HepG2 (cell line): ENCODE data around the gene CLTCL1. TPM values are rescaled to one million over a fixed set of nuclear protein-coding genes. Genes with fewer than 3 reads are reported as not detected.

ENCODE experiments used
- ATAC-seq: fragments of 200-7000 bp; cut with Tn5 transposase; 3 replicates; pipeline ENCODE4 v1.9.1; 2020; ENCODE audit warnings: mild to moderate bottlenecking, moderate library complexity
- BruUV-seq: library from RNA; stranded (reverse); fragments of 400-500 nt; replicated peaks from 2 replicates; lab custom pipeline; 2021; lab: Mats Ljungman, UMichigan
- CTCF ChIA-PET: fragments of 300-600 bp; formaldehyde crosslinking; extraction: SDS; loops from one replicate; lab custom pipeline; 2021; ENCODE audit warnings: low total read pairs, inconsistent platforms, low intra/inter-chr PET ratio; lab: Yijun Ruan, JAX
- POLR2A ChIA-PET: fragments of 350-600 bp; sonication (Branson Sonifier 250); formaldehyde crosslinking; loops from one replicate; lab custom pipeline; 2020; ENCODE audit warnings: antibody characterized with exemption, inconsistent platforms; lab: Yijun Ruan, JAX
- DNase-seq: peaks from one replicate; pipeline ENCODE4 v3.0.0-alpha.2; 2015; ENCODE audit warnings: low spot score
- FAIRE-seq: peaks from 3 replicates; lab custom pipeline; 2011; peaks lifted over from hg19 to GRCh38; lab: Jason Lieb, UNC
- H2AFZ ChIP-seq: one replicate; pipeline ENCODE4 v1.6.1; 2011; ENCODE audit warnings: low read length, inconsistent platforms
- H3K27ac ChIP-seq: fragments of 300-600 bp; 3 replicates; pipeline ENCODE4 v1.8.0; 2011; ENCODE audit warnings: mixed run types, mild to moderate bottlenecking, mixed read lengths, low read length, inconsistent platforms; ENCODE audit not compliant: insufficient read depth; ENCODE audit errors: extremely low read length
- H3K27me3 ChIP-seq, 2 experiments: fragments of 200-600 bp in 1 of 2; 2 replicates in 1 of 2; 3 replicates in 1 of 2; pipeline versions ENCODE4 v1.6.0 to v1.8.0; 2011; ENCODE audit warnings: low read length in 2 of 2, mild to moderate bottlenecking in 2 of 2, moderate library complexity in 2 of 2, inconsistent platforms in 1 of 2; ENCODE audit not compliant: insufficient read depth in 2 of 2, control insufficient read depth in 1 of 2
- H3K36me3 ChIP-seq, 2 experiments: fragments of 200-600 bp in 1 of 2; replicated peaks in 1 of 2; 2 replicates in 1 of 2; 3 replicates in 1 of 2; pipeline versions ENCODE4 v1.5.1 to v1.8.0; 2011; ENCODE audit warnings: low read length in 2 of 2, inconsistent platforms in 1 of 2; ENCODE audit not compliant: insufficient read depth in 2 of 2, control insufficient read depth in 1 of 2
- H3K4me1 ChIP-seq: 2 replicates; pipeline ENCODE4 v1.5.1; 2012; ENCODE audit warnings: low read length, inconsistent platforms; ENCODE audit not compliant: insufficient read depth
- H3K4me2 ChIP-seq: 2 replicates; pipeline ENCODE4 v1.6.0; 2011; ENCODE audit warnings: low read depth, low read length, inconsistent platforms
- H3K4me3 ChIP-seq, 3 experiments: fragments of 200-600 bp in 1 of 3; sonication (generic), shearing (Covaris generic) in 1 of 3; replicated peaks in 1 of 3; 2 replicates each; pipeline ENCODE4 v1.5.1; 2011 to 2016; ENCODE audit warnings: low read length in 3 of 3, inconsistent platforms in 2 of 3, low read depth in 2 of 3, mild to moderate bottlenecking in 2 of 3, control low read depth in 1 of 3, mixed read lengths in 1 of 3; ENCODE audit not compliant: insufficient read depth in 1 of 3
- H3K79me2 ChIP-seq: one replicate; pipeline ENCODE4 v1.6.1; 2011; ENCODE audit warnings: low read length, inconsistent platforms; ENCODE audit not compliant: insufficient read depth
- H3K9ac ChIP-seq: 2 replicates; pipeline ENCODE4 v1.6.0; 2011; ENCODE audit warnings: mild to moderate bottlenecking, low read depth, low read length, inconsistent platforms; ENCODE audit not compliant: insufficient read depth
- H3K9me3 ChIP-seq: 2 replicates; pipeline ENCODE4 v1.5.1; 2012; ENCODE audit warnings: mild to moderate bottlenecking, low read length
- H4K20me1 ChIP-seq: 2 replicates; pipeline ENCODE4 v1.6.0; 2011; ENCODE audit warnings: inconsistent platforms, mild to moderate bottlenecking, low read length, moderate library complexity; ENCODE audit not compliant: insufficient read depth
- HNRNPH1 ChIP-seq: fragments of 200-400 bp; formaldehyde crosslinking; optimal IDR thresholded peaks from 2 replicates; pipeline ENCODE3; 2017; ENCODE audit warnings: mild to moderate bottlenecking, low read depth, low read length
- HOMEZ ChIP-seq: IDR thresholded peaks from 2 replicates; pipeline ENCODE4 v1.6.1; 2016; ENCODE audit warnings: low read depth
- KAT7 ChIP-seq: IDR thresholded peaks from 2 replicates; pipeline ENCODE4 v1.6.1; 2018; ENCODE audit warnings: borderline replicate concordance, missing compliant biosample characterization
- KDM1A ChIP-seq: IDR thresholded peaks from 2 replicates; pipeline ENCODE4 v1.6.1; 2016; ENCODE audit warnings: missing compliant biosample characterization
- KMT2B ChIP-seq: IDR thresholded peaks from 2 replicates; pipeline ENCODE4 v1.6.1; 2016; ENCODE audit warnings: missing genetic modification reagents, missing compliant biosample characterization
- RXRA ChIP-seq: sonication (generic); formaldehyde crosslinking; IDR thresholded peaks from 2 replicates; pipeline ENCODE4 v1.5.1; 2020; ENCODE audit warnings: missing genetic modification reagents
- U2AF1 ChIP-seq: fragments of 200-400 bp; formaldehyde crosslinking; optimal IDR thresholded peaks from 2 replicates; pipeline ENCODE3; 2017; ENCODE audit warnings: mild to moderate bottlenecking, low read depth, low read length
- ZFY ChIP-seq: sonication (generic); formaldehyde crosslinking; IDR thresholded peaks from 2 replicates; pipeline ENCODE4 v1.4.0; 2020; ENCODE audit warnings: missing genetic modification reagents
- ZNF549 ChIP-seq: sonication (generic); formaldehyde crosslinking; IDR thresholded peaks from 2 replicates; pipeline ENCODE4 v1.5.0; 2020; ENCODE audit warnings: missing genetic modification reagents
- ZNF619 ChIP-seq: sonication (generic); formaldehyde crosslinking; IDR thresholded peaks from 2 replicates; pipeline ENCODE4 v1.4.0; 2020; ENCODE audit warnings: mild to moderate bottlenecking, missing genetic modification reagents
- ZNF766 ChIP-seq: sonication (generic); formaldehyde crosslinking; IDR thresholded peaks from 2 replicates; pipeline ENCODE4 v1.5.0; 2020; ENCODE audit warnings: missing genetic modification reagents, borderline replicate concordance
- ZNF768 ChIP-seq: sonication (generic); formaldehyde crosslinking; IDR thresholded peaks from 2 replicates; pipeline ENCODE4 v1.4.0; 2020; ENCODE audit warnings: missing genetic modification reagents
- ZNF790 ChIP-seq: sonication (generic); formaldehyde crosslinking; IDR thresholded peaks from 2 replicates; pipeline ENCODE4 v1.8.0; 2022; ENCODE audit warnings: missing genetic modification reagents, mild to moderate bottlenecking, borderline replicate concordance
- WGBS: methylation state at CpG from one replicate; pipeline ENCODE4 v1.1.6; 2017; ENCODE audit warnings: low lambda C conversion rate; 5-methylcytosine and 5-hydroxymethylcytosine counted together
- in situ Hi-C: cut with HindIII; loops from 2 replicates; pipeline ENCODE4 v1.10.0; 2017; ENCODE audit warnings: low pct_unique_long_range_greater_than_20kb; ENCODE audit not compliant: extremely low pct_ligation_motif_present
- intact Hi-C: fragments of 100-400 bp; cut with micrococcal nuclease; formaldehyde crosslinking; loops from one replicate; pipeline ENCODE4 v1.10.0; 2022; ENCODE audit not compliant: unreplicated experiment
- polyA plus RNA-seq, 8 experiments: library from polyadenylated mRNA; depleted of rRNA in 3 of 8; stranded (reverse) in 7 of 8; unstranded in 1 of 8; fragments of >200 nt; fragmentation: Illumina TruSeq in 4 of 8; extraction: Trizol in 4 of 8; gene quantifications; 2 replicates each; pipeline versions ENCODE4 v1.2.1 to v1.2.3, GENCODE V29; 2011 to 2016; ENCODE audit warnings: low read depth in 4 of 8, missing spikeins in 1 of 8, mixed read lengths in 1 of 8; ENCODE audit not compliant: insufficient read depth in 1 of 8
- total RNA-seq, 5 experiments: library from RNA; depleted of rRNA; stranded (reverse); fragments of >200 nt; fragmentation: Illumina TruSeq; extraction: Trizol; gene quantifications; 2 replicates each; pipeline ENCODE4 v1.2.3, GENCODE V29; 2016; ENCODE audit warnings: low read depth in 1 of 5
- TF ChIP-seq, protein P1 (sequence below), 2 experiments: sonication (generic) in 1 of 2; formaldehyde crosslinking in 1 of 2; IDR thresholded peaks; 2 replicates each; pipeline versions ENCODE4 v1.4.0 to v1.6.1; 2018 to 2020; ENCODE audit warnings: missing genetic modification reagents in 2 of 2, borderline replicate concordance in 1 of 2, low read depth in 1 of 2, mild to moderate bottlenecking in 1 of 2, missing biosample characterization in 1 of 2

Gene CLTCL1
- total and polyA plus RNA-seq, 2 of the 13 experiments (the other 11 are each of a cell fraction or from before 2014, with no cell fraction given): 8.1 to 10.9 TPM

DNA sequence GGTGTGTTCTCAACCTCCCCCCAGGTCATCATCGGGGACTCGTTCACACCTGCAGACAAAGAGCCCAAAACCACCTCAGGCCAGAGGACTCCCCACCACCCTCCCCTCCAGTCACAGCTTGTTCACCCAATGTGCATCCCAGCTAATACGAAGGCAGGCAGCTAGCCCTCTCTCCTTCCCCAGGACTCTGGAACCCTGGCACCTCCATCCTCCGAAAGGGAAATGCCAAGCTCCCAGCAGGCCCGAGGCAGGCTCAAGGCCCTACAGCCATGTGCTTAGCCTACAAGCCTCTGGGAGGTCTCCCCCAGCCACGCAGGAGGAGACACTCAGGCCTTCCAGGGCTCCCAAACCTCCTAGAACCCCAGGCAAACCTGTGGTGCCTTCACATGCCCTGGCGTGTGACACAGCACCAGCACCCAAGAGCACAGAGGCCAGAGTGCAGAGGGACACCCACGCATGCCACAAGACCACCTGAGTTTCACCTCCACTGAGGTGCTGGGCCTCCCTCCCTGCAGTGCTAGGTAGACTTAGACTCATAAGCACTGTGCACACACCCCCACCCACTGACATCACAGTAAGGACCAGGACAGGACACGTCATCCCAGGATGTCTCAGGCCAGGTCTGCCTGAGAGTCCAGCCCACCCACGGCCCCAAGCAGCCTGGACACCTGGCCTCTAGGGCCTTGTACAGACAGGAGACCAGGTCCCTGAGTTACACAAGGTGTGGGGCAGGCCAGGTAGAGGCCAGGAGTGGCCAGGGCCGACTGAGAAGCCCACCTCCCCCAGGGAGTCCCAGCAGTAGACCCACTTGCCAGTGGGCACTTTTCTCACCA is 153.9 kb downstream of the CLTCL1 start:
- in situ Hi-C loops: no loop called here
- ATAC-seq: no peak
- H3K79me2 ChIP-seq: no peaks in the 10 kb centered on the region
- no peak overlapping the region for H3K4me3 ChIP-seq
- FAIRE-seq: no peak
- peaks cover 24 to 78% of the 10 kb centered on the region in 2 experiments; a peak in 4 of 5 replicates for H3K36me3 ChIP-seq
- no peaks in the 10 kb centered on the region for H3K27me3 ChIP-seq
- no peak overlapping the region for H3K4me2 ChIP-seq
- no peak overlapping the region for H2AFZ ChIP-seq
- ChIA-PET POLR2A (no interaction called here), CTCF (no interaction called here)
- no peak overlapping the region for H3K9ac ChIP-seq
- no peaks in the 10 kb centered on the region for H3K4me1 ChIP-seq
- BruUV-seq: no TSS peak
- intact Hi-C loops: no loop called here
- WGBS: 100% methylated on average over 6 of the region's 11 CpGs
- no peak overlapping the region for H3K27ac ChIP-seq
- no peaks in the 10 kb centered on the region for H3K9me3 ChIP-seq
- no peaks in the 10 kb centered on the region for H4K20me1 ChIP-seq
- DNase-seq: no peak
- TF ChIP-seq, protein P1, sequence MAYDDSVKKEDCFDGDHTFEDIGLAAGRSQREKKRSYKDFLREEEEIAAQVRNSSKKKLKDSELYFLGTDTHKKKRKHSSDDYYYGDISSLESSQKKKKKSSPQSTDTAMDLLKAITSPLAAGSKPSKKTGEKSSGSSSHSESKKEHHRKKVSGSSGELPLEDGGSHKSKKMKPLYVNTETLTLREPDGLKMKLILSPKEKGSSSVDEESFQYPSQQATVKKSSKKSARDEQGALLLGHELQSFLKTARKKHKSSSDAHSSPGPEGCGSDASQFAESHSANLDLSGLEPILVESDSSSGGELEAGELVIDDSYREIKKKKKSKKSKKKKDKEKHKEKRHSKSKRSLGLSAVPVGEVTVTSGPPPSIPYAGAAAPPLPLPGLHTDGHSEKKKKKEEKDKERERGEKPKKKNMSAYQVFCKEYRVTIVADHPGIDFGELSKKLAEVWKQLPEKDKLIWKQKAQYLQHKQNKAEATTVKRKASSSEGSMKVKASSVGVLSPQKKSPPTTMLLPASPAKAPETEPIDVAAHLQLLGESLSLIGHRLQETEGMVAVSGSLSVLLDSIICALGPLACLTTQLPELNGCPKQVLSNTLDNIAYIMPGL (CRISPR knock-in tag; IDR thresholded peaks at IDR 0.05; ENCODE audit: borderline replicate concordance in 1 of 2, low read depth in 1 of 2): no peak
- no peak for TF ChIP-seq ZNF766 (CRISPR knock-in tag)
- no peak for TF ChIP-seq HNRNPH1

GRCh38 chr22:19136915-19137314 is 154.6 kb downstream of the CLTCL1 start:
- Histone ChIP-seq H3K4me2 (no peak overlapping the region), H3K79me2 (no peaks in the 10 kb centered on the region), H3K27ac (no peak overlapping the region), H3K9ac (no peak overlapping the region), H3K27me3 (no peaks in the 10 kb centered on the region), H4K20me1 (no peaks in the 10 kb centered on the region), H3K36me3 (peaks cover 24 to 73% of the 10 kb centered on the region in 2 experiments; a peak in 4 of 5 replicates), H3K9me3 (no peaks in the 10 kb centered on the region), H3K4me3 (no peak overlapping the region), H2AFZ (no peak overlapping the region), H3K4me1 (no peaks in the 10 kb centered on the region)
- POLR2A ChIA-PET: no interaction called here
- ATAC-seq (no peak), DNase-seq (no peak), FAIRE-seq (no peak)
- intact Hi-C loops (no loop called here), in situ Hi-C loops (no loop called here)
- BruUV-seq: no TSS peak
- 94% methylated on average over 10 of the region's 10 CpGs for WGBS
- CTCF ChIA-PET: no interaction called here
- no peak for TF ChIP-seq ZNF549
- no peak for TF ChIP-seq HOMEZ (CRISPR knock-in tag)
- TF ChIP-seq KAT7 (CRISPR knock-in tag): no peak
- no peak for TF ChIP-seq ZNF768 (CRISPR knock-in tag)
- no peak for TF ChIP-seq U2AF1
- TF ChIP-seq ZNF619 (CRISPR knock-in tag): no peak
- no peak for TF ChIP-seq ZFY (CRISPR knock-in tag)
- TF ChIP-seq KMT2B (CRISPR knock-in tag): no peak
- TF ChIP-seq KDM1A (CRISPR knock-in tag): no peak
- TF ChIP-seq RXRA (CRISPR knock-in tag): no peak
- no peak for TF ChIP-seq ZNF790 (CRISPR knock-in tag)
